Dendritic cell treated with granulocyte-macrophage colony-stimulating factor and Interleukin-4, amounts not matched to agents 40 ng/mL and 50 ng/mL, for 4 days (primary cell): ENCODE results near the gene GALNT10.

Experiments used
- H3K27ac Mint-ChIP-seq: one replicate; pipeline ENCODE4 v1.8.0; 2022; ENCODE audit warnings: mild to moderate bottlenecking, mixed read lengths
- H3K27me3 Mint-ChIP-seq: one replicate; pipeline ENCODE4 v1.8.0; 2022; ENCODE audit warnings: mild to moderate bottlenecking, mixed read lengths
- H3K36me3 Mint-ChIP-seq: one replicate; pipeline ENCODE4 v1.8.0; 2022; ENCODE audit warnings: low read depth, mixed read lengths
- H3K4me1 Mint-ChIP-seq: one replicate; pipeline ENCODE4 v1.8.0; 2022; ENCODE audit warnings: low read depth, mixed read lengths
- H3K4me3 Mint-ChIP-seq: one replicate; pipeline ENCODE4 v1.8.0; 2022; ENCODE audit warnings: mild to moderate bottlenecking, moderate library complexity, mixed read lengths
- H3K9me3 Mint-ChIP-seq: one replicate; pipeline ENCODE4 v1.8.0; 2022; ENCODE audit warnings: mixed read lengths
- intact Hi-C: fragments of 100-400 bp; cut with micrococcal nuclease; formaldehyde crosslinking; loops from one replicate; pipeline ENCODE4 v1.15.0; 2022

The GALNT10 gene

GRCh38 chr5:154318691-154319090 lies 128.2 kb downstream of the GALNT10 start:
- Mint-ChIP-seq H3K27ac (no peak overlapping the region), H3K27me3 (no peaks in the 10 kb centered on the region), H3K4me1 (no peaks in the 10 kb centered on the region), H3K9me3 (no peaks in the 10 kb centered on the region), H3K4me3 (no peak overlapping the region), H3K36me3 (peaks cover 7% of the 10 kb centered on the region)
- intact Hi-C loops: no loop called here

- Mint-ChIP-seq H3K4me3 (no peak overlapping the region), H3K36me3 (peaks cover 15% of the 10 kb centered on the region), H3K27ac (no peak overlapping the region), H3K9me3 (no peaks in the 10 kb centered on the region), H3K4me1 (no peaks in the 10 kb centered on the region), H3K27me3 (no peaks in the 10 kb centered on the region)
- intact Hi-C loops: no loop called here
Observed at GRCh38 chr5:154319736-154320135, 129.2 kb downstream of the GALNT10 start.

DNA sequence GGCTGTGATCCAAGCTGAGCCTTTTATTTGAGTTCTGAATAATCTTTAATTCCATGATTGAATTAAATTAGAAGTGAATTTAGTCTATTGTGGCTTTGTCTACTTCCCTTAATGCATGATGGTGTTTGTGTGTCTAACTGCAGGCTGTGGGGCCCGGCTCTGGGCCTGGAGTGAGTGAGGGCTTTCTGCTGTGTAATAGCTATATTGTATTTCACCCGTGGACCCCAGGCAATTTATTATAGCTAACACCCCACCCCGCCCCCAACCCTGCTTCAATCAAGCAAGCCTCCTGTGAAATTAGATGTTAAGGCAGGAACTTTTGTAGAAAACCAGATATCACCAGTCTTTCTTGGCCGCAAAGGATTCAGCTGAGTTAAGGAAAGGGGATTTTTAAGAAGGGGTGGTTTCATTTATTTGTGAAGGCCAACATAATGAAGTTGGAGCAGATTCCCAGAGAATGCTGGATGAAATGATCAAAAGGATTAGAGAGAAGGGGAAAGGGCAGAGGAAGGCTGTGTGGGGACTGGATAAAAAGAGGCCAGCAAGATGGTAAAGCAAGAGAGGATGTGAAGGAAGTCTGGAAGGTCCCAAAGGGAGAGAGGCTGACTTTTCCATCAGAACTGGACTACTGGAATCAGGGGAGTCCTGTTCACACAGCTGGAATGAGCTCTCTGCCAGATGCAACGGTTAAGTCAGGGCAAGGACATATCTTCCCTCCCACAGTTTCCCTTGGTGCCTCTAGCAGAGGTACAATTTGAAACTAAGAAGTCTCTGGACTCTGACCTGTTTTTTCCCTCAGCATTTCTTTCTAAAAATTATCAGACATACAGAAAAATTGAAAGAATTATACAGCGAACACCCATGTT lies 129.9 kb downstream of the GALNT10 start:
- Mint-ChIP-seq H3K27me3 (no peaks in the 10 kb centered on the region), H3K36me3 (peaks cover 15% of the 10 kb centered on the region), H3K4me3 (no peak overlapping the region), H3K9me3 (no peaks in the 10 kb centered on the region), H3K4me1 (no peaks in the 10 kb centered on the region), H3K27ac (no peak overlapping the region)
- intact Hi-C loops: no loop called here

DNA sequence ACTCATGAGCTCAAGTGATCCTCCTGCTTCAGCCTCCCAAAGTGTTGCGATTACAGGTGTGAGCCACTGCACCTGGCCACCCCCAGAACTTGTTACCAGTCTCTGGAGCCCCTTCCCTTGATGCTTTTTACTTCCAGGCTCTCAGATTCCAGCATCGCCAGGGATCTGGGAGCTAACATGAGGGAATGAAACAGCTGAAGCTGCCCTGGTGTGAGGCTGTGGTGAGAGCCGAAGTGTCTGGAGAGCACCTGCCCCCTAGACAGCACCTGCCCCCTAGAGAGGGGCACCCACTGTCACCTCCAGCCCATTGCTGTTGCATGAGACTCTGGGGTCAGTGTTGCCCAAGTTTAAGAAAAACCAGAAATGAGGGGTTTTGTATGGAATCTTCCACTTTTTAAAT lies 131.0 kb downstream of the GALNT10 start:
- Mint-ChIP-seq H3K36me3 (peaks cover 15% of the 10 kb centered on the region), H3K9me3 (no peaks in the 10 kb centered on the region), H3K4me1 (no peaks in the 10 kb centered on the region), H3K4me3 (no peak overlapping the region), H3K27ac (no peak overlapping the region), H3K27me3 (no peaks in the 10 kb centered on the region)
- intact Hi-C loops: no loop called here

DNA sequence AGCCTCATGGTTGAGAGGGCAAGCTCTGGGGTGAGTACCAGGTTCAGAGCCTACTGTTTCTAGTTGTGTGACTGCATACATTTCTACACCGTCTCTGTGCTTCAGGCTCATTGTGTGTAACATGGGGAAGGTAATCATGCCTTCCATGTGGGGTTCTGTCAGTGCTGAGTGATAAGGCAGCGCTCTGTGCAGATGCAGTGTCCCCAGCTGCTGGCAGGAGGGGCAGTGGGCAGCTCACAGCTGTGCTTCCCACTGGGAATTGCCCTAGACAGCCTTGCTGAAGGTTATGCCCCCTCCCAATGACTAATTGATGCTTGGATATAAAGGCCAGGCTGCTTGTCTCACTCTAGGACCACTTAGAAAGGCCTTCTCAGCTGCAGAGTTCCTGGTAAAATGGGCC lies 133.5 kb downstream of the GALNT10 start:
- intact Hi-C loops: no loop called here
- no peaks in the 10 kb centered on the region for H3K27me3 Mint-ChIP-seq
- no peak overlapping the region for H3K27ac Mint-ChIP-seq
- H3K4me1 Mint-ChIP-seq: no peaks in the 10 kb centered on the region
- H3K4me3 Mint-ChIP-seq: no peak overlapping the region
- H3K36me3 Mint-ChIP-seq: peaks cover 15% of the 10 kb centered on the region
- no peaks in the 10 kb centered on the region for H3K9me3 Mint-ChIP-seq

- Mint-ChIP-seq H3K4me1 (no peaks in the 10 kb centered on the region), H3K9me3 (no peaks in the 10 kb centered on the region), H3K4me3 (no peak overlapping the region), H3K27me3 (no peaks in the 10 kb centered on the region), H3K27ac (no peak overlapping the region), H3K36me3 (peaks cover 26% of the 10 kb centered on the region)
- intact Hi-C loops: no loop called here
Observed at GRCh38 chr5:154325566-154325965, 135.0 kb downstream of the GALNT10 start.

GRCh38 chr5:154329062-154329461 lies 138.5 kb downstream of the GALNT10 start:
- Mint-ChIP-seq H3K27me3 (no peaks in the 10 kb centered on the region), H3K9me3 (no peaks in the 10 kb centered on the region), H3K4me3 (no peak overlapping the region), H3K27ac (no peak overlapping the region), H3K4me1 (no peaks in the 10 kb centered on the region), H3K36me3 (peaks cover 49% of the 10 kb centered on the region)
- intact Hi-C loops: no loop called here

DNA sequence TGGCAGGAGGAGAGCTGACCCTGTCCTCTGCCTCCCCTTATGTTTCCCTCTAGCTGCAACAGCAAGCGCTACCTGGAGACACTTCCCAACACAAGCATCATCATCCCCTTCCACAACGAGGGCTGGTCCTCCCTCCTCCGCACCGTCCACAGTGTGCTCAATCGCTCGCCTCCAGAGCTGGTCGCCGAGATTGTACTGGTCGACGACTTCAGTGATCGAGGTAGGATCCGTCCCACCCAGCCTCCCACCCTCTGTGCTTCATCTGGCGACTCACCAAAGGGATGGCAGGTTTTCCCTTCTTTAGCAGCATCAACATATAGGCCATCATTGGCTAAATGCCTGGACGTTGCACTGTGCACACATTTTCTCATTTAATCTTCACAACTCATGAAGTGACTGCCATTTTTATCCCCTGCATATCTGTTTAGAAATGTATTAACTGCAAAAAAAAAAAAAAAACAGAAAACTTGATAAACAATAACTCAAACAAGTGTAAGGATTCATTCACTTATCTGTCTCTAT lies 139.0 kb downstream of the GALNT10 start:
- H3K27me3 Mint-ChIP-seq: no peaks in the 10 kb centered on the region
- no peak overlapping the region for H3K4me3 Mint-ChIP-seq
- no peaks in the 10 kb centered on the region for H3K9me3 Mint-ChIP-seq
- H3K36me3 Mint-ChIP-seq: peaks cover 48% of the 10 kb centered on the region
- no peaks in the 10 kb centered on the region for H3K4me1 Mint-ChIP-seq
- intact Hi-C loops: no loop called here
- H3K27ac Mint-ChIP-seq: no peak overlapping the region

DNA sequence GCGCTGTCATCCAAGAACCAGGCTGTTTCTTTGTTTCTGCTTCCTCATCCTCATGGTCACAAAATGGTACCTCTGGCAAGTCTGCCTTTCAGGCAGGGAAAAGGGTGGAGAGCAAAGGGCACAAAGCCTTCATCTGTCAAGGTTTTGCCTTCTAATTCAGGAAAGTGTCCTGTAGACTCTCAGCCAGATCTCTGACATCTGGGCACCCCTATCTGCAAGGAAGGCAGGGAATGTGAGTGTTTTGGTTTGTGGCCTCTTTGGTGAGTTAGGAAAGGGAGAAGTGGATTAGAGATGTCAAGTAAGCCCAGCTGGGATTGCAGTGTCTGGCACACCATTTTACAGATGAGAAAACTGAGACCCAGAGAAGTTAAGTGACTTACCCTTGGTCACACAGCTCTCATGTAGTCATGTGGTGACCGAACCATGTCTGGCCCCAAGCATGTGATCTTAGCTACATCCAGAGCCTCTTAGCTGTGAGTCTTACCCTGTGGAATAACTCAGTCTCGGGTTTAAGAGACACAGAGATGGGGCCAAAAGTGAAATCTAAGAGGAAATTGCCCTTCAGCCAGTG lies 139.6 kb downstream of the GALNT10 start:
- H3K4me1 Mint-ChIP-seq: no peaks in the 10 kb centered on the region

GRCh38 chr5:154331232-154331631 lies 140.7 kb downstream of the GALNT10 start:
- H3K4me3 Mint-ChIP-seq: no peak overlapping the region
- H3K27ac Mint-ChIP-seq: no peak overlapping the region
- peaks cover 58% of the 10 kb centered on the region for H3K36me3 Mint-ChIP-seq
- no peaks in the 10 kb centered on the region for H3K4me1 Mint-ChIP-seq
- H3K27me3 Mint-ChIP-seq: no peaks in the 10 kb centered on the region
- H3K9me3 Mint-ChIP-seq: no peaks in the 10 kb centered on the region
- intact Hi-C loops: no loop called here

More for the DNA sequence above, 139.6 kb downstream of the GALNT10 start:
- Mint-ChIP-seq H3K4me3 (no peak overlapping the region), H3K27me3 (no peaks in the 10 kb centered on the region), H3K9me3 (no peaks in the 10 kb centered on the region), H3K27ac (no peak overlapping the region), H3K36me3 (peaks cover 50% of the 10 kb centered on the region)
- intact Hi-C loops: no loop called here

DNA sequence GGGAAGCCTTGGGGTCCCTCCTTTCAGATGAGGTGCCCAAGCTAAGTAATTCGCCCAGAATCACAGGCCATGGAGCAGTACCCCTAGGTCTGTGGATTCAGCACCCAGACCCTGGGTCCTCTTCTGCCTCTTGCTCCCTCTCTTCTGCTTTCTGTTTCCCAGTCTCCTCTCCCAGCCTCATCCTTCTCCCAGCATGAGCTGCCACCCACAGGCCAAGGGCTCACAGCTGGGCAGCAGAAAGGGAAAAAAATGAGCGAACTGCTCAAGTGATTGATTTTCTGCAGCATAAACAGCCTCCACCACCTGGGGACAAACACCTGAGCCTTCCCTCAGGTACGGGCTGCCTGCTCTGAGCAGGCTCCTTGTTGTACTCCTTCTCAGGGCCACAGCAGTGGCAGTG lies 141.4 kb downstream of the GALNT10 start:
- intact Hi-C loops: no loop called here
- peaks cover 64% of the 10 kb centered on the region for H3K36me3 Mint-ChIP-seq

GRCh38 chr5:154332451-154332850 lies 141.9 kb downstream of the GALNT10 start:
- Mint-ChIP-seq H3K27ac (no peak overlapping the region), H3K4me1 (no peaks in the 10 kb centered on the region), H3K9me3 (no peaks in the 10 kb centered on the region), H3K4me3 (no peak overlapping the region), H3K27me3 (no peaks in the 10 kb centered on the region), H3K36me3 (peaks cover 69% of the 10 kb centered on the region)
- intact Hi-C loops: no loop called here

More for the DNA sequence above, 141.4 kb downstream of the GALNT10 start:
- Mint-ChIP-seq H3K4me1 (no peaks in the 10 kb centered on the region), H3K9me3 (no peaks in the 10 kb centered on the region), H3K27me3 (no peaks in the 10 kb centered on the region), H3K4me3 (no peak overlapping the region), H3K27ac (no peak overlapping the region)

DNA sequence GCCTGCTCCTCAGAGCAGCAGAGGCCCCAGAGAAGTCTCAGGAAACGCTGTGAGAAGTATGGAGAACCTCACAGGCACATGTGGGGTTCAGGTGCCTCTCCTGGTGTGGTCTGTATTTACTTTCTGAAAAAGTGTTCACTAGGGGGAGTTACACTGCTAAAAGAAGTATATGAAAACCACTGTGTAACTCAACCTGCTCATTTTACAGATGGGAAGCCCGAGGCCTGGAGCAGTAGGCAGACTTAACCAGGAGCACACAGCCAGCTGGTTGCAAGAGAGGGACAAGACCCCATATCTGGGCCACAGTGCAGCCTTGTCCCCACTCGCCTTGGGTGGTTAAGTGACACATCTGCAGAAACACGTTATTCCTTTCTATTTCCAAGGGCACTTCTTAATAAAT lies 142.5 kb downstream of the GALNT10 start:
- no peak overlapping the region for H3K4me3 Mint-ChIP-seq
- H3K36me3 Mint-ChIP-seq: peaks cover 75% of the 10 kb centered on the region
- H3K9me3 Mint-ChIP-seq: no peaks in the 10 kb centered on the region
- H3K27ac Mint-ChIP-seq: no peak overlapping the region
- H3K27me3 Mint-ChIP-seq: no peaks in the 10 kb centered on the region
- intact Hi-C loops: no loop called here
- no peaks in the 10 kb centered on the region for H3K4me1 Mint-ChIP-seq

- Mint-ChIP-seq H3K9me3 (no peaks in the 10 kb centered on the region), H3K4me1 (no peaks in the 10 kb centered on the region), H3K36me3 (peaks cover 79% of the 10 kb centered on the region), H3K27ac (no peak overlapping the region), H3K27me3 (no peaks in the 10 kb centered on the region), H3K4me3 (no peak overlapping the region)
- intact Hi-C loops: no loop called here
Observed at GRCh38 chr5:154334406-154335064, 144.0 kb downstream of the GALNT10 start.
